Testis (tissue), 2 donors: Measurements from ENCODE around the gene SLC7A5.

Source experiments
- POLR2A ChIP-seq: fragments of 450-650 bp; IDR thresholded peaks from one replicate; pipeline ENCODE4 v1.6.1; 2017; ENCODE audit warnings: antibody characterized with exemption, mild to moderate bottlenecking, moderate library complexity
- TF ChIP-seq, protein P1 (sequence below), 3 experiments: fragments of 450-650 bp in 2 of 3; fragments of 200-600 bp in 1 of 3; sonication (generic) in 1 of 3; IDR thresholded peaks; one replicate each; pipeline ENCODE4 v1.5.1; 2016 to 2019; ENCODE audit warnings: antibody characterized with exemption in 3 of 3, mild to moderate bottlenecking in 2 of 3, moderate library complexity in 1 of 3

GRCh38 chr16:87828907-87829621, 40.2 kb downstream of the SLC7A5 start:
- TF ChIP-seq, protein P1, sequence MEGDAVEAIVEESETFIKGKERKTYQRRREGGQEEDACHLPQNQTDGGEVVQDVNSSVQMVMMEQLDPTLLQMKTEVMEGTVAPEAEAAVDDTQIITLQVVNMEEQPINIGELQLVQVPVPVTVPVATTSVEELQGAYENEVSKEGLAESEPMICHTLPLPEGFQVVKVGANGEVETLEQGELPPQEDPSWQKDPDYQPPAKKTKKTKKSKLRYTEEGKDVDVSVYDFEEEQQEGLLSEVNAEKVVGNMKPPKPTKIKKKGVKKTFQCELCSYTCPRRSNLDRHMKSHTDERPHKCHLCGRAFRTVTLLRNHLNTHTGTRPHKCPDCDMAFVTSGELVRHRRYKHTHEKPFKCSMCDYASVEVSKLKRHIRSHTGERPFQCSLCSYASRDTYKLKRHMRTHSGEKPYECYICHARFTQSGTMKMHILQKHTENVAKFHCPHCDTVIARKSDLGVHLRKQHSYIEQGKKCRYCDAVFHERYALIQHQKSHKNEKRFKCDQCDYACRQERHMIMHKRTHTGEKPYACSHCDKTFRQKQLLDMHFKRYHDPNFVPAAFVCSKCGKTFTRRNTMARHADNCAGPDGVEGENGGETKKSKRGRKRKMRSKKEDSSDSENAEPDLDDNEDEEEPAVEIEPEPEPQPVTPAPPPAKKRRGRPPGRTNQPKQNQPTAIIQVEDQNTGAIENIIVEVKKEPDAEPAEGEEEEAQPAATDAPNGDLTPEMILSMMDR (IDR thresholded peaks at IDR 0.05) = no peak
- no peak for TF ChIP-seq POLR2A
